SHP77 (cell line): ENCODE data around the gene REEP1.

ENCODE experiments used
- DNase-seq, 2 experiments: peaks; one replicate each; lab custom pipeline; 2025; lab: John Stamatoyannopoulos, UW

Gene REEP1

DNA sequence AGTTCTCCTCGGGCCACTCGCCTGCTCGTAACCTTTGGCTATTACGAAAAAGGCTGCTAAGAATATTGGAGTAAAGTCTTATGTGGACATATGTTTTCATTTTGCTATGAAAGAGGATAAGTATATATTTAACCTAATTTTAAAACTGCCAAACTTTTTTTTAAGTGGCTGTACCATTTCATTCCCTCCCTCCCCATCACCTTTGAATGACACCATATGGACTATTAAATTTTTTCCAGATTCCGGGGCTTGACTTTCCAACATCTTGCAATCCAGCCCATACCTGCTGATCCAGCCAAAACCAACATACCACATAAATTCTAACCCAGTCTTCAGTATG, 31.5 kb downstream of the REEP1 start:
- DNase-seq = no peak

DNA sequence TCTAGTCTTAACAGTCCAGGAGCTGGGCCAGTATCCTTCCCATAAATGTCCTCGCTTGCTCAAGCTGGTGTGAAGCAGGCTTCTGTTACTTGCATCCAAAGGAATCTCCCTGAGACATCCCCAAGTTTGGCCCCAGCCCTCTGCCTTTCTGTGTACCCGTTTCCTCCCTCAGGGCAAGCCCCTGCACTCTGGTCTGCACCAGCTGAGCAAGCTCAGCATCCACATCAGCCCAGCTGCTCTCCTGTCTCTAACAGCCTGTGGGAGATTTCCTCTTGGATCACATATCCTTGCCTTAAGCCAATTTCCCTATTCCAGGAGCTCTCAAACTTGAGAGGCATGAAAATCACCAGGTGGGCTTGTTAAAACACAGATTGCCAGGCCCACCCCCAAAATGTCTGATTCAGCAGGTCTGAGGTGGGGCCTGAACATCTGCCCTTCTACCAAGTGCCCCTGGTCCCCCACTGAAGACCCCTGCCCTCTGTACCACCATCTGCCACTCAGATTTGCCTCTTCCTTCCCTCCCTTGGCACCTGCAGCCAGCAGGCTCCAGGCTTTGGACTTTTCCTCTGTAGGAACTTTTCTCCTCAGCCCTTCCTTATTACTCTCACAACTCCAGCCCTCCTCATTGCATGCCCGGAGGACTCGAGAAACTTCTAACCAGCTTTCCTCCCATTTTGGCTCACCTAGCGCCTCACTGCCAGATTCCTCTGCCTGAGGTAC, 32.1 kb downstream of the REEP1 start:
- no peak for DNase-seq

DNA sequence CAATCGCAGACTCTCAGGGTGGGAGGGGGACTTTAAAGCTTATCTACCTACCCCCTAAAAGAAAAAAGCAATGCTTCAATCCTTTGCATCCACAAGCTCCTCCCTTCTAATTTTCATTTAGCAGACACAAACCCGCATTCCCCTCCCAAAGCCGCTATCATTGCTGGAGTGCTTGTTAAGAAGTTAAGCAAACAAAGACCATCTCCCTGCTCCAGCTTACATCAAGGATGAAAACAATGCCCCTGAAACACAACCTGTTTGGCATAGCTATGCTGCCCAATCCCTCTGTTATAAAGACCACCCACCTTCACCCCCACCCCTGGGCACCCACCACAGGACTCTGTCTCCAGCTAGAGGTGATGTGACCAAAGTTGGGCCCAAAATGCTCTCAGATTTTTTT, 33.0 kb downstream of the REEP1 start:
- DNase-seq = no peak

DNA sequence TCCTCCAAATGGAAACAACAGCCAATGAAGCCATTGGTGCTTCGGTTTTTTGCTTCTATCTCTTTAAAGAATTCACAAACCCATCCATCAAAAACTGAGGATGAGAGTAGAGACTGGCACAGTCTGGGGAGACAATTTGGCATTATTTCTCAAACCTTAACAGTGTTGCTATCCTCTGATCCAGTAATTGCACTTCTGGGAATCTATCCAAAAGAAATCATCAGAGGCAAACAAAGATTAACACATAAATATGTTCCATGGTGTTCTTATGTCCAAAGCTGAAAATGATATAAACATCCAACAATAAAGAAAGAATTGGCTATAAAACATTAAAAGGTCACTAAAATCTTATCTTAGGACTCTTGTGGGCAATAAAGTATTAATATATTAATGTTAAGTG, 35.1 kb downstream of the REEP1 start:
- DNase-seq = no peak

DNA sequence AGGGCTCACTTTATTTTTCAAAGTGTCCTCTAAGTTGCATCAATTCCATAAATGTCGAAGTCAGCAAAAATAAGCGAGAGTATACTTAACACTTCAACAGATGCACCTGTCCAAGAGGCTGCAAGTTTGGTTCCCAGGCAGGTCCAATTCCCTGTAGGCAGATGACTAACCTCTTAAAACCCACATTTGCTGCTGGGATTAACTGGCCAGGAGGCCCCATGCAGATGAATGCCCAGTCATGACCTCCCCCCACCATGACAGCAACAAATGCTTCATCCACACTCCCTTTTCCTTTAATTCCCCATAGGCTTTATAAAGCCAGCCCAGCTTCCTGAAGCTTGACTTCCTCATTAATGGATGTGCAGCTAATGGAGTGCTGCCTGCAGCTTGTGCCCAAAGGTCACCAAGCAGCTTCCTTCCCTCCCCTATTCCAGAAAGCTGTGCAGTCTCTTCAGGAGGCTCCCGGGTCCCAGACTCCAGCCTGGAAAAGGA, 35.7 kb downstream of the REEP1 start:
- DNase-seq = no peak

DNA sequence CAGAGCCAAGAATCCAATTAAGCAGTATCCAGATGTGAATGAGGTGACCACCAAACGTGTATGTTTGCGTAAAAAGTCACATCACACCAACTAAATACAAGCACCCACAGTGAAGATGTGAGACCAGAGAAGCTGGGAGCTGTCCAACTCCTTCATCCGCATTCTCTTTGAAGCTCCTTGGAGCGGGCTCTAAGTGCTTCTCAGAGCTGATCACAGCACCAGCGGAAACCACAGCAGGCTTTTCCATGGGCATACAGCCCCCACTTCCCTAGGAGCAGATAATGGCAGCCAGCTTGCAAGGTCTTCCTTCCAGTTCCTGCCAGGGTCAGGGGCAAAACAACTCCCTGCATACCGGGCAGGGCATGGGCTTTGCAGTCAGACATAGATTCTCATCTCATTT, 36.4 kb downstream of the REEP1 start:
- no peak for DNase-seq

DNA sequence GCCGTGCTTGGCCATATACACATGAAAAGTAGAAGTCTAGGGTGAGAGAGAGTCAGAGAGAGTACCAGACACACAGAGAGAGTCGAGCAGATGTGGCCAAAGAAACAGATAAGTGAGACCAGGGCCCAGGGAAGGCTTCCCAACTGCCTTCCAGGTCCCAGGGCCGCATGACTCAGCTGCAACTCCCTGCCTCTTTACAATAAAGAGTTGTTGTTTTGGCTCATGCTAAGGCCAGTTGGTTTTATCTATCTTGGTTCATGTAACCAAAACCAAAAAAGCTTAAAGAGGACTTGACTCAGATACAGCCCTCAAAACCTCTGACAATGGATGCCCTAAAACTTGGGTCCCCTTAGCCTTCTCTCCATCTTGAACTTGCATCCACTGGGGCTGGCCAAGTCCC, 36.9 kb downstream of the REEP1 start:
- DNase-seq = no peak

DNA sequence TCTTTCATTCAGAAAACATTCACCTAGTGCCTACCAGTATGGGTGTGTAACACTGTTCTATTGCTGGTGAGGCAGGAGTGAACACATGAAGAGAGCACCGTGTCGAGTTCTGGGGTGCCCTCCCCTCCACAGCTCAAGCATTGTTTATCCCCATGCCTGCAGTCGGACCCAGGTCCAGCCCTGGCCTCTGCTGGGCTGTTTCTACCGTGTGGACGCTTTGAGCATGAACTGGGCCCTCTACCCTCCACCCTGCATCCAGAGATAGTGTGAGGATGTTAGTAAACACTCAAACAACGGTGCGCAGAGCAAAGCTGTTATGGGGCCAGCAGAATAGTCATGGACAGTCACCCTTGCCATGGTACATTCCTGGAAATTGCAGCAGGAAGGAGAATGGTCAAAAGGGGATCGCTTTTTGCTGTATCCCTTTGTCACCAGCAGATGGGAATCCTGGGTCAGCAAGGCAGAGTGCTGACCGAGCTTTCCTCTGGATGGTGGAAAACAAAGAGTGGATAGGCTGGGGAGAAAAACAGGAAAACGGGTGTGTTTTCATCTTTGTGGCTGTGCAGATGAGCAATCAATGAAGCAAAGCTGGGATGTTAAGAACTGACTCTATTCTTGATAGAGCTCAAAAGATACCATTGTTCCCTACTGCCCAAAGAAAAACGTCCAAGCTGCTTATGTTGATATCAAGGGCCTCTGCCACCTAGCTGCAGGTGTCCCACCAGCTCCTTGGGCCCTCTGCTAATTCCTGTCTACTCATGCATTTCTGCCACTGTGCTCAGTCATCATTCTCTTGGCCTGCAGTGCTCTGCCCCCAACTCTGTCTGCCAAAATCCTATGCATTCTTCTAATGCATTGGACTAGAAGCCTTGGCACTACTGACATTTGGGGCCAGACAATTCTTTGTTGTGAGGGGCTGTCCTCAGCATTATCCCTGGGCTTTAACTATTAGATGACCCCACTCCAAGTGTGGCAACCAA, 38.7 kb downstream of the REEP1 start:
- peak in 1 of 2 experiments; percentile 16 for DNase-seq

DNA sequence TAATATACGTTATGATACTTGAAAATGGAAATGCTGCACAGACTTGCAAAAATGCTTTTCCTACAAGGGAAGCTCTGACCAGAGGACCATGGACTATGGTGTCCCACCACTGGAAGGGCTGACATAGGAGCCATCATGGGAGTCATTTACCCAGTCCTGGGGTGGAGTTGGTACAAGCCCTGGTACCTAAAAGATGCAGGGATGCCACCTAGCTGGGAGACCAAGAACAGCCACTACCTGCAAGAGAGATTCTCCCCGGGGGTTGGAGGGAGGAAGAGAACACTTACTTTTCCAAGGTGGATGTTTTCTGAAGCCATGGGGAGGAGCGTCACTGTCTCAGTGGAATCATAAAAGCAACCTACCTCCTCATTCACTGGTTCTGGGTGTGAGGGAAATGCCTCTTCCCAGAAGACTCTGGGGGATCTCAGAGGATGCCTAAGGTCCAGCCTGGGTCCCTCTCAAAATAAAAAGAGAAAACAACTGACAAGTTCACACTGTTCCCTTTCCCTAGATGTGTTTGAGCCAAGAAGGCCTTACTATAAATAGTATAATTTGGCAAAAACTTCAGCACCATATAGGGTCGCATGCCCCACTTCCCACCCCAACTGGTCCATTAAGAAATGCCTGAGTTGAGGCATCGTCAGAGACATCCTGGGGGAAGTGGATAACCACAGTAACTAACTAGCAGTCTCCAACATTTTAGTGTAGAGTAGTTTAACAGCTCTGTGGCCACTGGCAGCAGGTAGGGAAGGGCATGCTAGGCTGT, 39.9 kb downstream of the REEP1 start:
- no peak for DNase-seq

DNA sequence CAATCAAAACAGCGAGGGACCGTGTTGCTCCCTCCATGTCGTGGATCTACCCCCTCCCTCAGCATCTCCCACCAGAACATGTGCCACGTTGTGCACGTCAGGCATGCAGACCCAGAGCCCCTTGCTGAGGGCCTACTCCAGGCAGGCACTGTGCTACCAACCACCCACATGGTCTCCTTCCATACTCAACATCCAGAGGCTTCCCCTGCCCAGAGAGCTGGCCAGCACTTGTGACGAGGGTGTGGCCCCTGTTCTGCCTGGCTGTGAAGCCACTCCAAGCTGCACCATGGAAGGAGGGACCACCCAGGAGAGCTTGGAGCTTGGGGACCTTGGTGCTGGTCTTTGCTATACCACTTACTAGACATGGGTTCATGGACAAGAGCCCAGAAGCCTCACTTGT, 40.5 kb downstream of the REEP1 start:
- DNase-seq = no peak

DNA sequence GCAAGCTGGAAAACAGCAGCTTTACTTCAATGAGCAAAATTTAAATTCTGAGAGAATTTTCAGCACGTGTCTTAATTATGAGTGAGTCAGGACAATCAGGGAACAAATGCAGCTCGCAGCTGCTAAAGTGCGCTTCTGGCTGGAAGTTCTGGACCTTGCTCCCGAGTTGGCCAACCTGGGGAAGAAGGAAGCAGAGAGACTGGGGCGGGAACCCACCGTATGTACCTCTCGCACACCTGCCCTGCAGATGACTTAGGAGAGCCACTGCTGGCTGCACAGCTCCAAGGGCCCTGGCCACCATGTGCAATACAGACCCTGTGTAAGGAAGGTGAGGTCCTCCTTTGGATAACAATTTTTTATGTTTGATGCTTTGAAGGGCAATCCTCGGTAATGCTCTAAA, 42.4 kb downstream of the REEP1 start:
- DNase-seq = no peak

DNA sequence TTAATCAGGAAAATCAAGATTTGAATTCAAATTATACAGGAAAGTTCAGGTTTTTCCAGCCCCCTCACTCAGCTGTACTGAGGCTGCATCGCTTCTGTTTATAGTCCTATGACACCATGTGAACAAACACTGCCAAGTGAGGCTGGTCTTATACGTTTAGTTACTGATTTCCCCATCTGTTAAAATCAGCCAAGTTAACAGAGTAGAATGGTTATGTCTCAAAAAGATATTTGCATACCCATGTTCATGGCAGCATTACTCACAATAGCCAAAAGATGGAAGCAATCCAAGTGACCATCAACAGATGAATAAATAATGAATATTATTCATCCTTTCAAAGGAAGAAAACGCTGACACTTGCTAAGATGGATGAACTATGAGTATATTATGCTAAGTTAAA, 43.8 kb downstream of the REEP1 start:
- no peak for DNase-seq

DNA sequence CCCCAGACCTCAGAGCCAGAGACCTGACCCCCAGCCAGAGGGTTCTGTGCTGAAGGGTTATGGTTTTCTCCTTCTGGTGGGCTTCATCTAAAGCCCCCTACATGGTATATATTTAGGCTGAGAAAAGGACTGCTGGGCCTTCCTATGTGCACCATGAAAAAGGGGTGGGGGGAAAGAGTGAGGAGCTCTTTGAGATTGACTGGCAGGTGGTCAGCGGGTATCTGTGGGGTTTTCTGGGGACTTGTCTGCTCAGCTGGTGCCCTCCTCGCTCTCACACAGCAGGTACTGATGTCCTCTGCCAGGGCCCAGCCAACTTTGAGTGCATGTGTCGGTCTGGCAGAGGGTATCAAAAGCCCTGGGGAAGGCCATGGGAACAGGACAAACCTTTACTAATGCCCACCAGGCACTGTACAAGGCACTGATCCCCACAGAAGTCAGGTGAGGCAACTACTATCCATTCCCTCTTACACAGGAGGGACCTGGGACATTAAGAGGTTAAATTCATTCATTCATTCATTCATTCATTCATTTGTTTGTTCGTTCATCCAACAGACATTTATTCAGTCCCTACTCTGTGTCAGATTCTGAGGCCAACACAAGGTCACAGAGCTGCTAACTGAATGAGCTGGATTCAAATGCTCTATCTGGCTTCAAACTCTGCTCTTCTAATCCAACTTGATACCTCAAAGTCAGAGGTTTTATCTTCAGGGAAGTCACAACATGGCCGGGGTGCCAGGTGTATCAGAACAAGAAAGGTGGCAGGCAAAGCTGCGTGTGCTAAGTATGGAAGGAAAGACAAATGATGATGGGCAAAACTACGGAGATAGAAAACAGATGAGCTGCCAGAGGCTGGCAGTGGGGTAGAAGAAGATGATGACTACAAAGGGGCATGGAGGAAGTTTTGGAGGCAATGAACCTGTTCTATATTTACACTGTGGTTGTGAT, 44.6 kb downstream of the REEP1 start:
- no peak for DNase-seq

DNA sequence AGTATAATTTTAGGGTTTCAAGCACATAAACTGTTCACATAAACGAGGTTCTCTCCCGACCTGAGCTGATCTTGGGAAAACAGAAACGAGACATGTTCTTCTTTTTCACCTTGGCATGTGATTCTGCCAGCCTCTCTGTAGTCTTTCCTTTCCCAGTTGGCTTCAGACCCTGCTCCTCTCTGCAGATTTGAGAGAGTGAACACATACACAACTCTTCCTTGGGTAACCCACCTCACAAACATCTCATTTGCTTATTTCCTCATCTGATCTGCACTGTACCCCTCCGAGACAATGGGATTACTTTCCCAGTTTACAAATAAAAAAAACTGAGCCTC, 46.1 kb downstream of the REEP1 start:
- DNase-seq = no peak

DNA sequence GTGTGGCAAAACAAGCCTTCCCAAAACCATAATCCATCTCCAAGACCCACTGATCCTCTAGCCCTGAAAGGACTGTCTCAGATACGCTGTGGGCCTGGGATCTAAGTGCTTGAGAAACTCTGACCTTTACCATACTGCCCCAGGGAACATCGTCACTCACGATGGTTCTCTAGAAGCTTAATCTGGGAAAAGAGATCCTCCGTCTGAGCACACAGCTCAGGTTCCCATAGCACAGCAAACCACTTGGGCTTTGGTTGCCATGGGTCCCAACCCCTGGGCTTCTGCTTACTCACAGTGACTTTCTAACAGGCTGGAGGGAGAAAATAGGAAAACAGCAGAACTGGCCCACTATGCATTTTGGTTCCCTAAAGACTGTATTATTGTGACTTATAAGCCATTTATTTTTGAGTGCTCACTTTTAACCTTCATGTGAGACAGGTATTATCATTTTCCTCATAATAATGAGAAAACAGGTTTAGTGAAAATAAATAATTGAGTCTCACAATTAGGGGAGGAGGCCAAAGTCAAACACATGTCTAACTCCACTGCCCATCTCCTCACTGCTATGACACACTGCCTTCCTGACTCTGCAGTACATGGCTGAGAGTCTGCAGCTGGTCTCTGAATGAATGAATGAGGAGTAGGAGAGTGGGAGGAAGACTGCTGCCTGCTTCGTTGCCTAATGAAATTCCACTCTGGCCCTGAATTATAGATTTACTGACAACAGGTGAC, 46.7 kb downstream of the REEP1 start:
- no peak for DNase-seq

DNA sequence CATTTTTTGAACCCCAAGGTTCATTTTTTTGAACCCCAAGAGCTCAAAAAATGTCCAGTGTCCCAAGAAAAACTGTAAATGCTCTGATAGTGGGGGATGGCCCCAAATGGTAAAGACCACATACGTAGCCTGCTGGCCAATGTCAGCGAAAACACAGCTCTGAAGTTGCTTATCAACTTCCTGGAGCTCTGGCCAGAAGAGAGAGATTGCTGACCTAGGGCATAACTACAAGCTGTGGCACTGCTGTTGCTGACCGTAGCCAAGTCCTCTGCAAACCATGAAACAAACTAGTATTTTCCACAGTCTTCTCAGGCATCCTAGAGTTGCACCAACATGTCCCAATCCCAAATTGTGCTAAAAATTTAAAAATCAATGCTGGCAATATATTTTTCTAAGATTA, 50.9 kb downstream of the REEP1 start:
- no peak for DNase-seq

DNA sequence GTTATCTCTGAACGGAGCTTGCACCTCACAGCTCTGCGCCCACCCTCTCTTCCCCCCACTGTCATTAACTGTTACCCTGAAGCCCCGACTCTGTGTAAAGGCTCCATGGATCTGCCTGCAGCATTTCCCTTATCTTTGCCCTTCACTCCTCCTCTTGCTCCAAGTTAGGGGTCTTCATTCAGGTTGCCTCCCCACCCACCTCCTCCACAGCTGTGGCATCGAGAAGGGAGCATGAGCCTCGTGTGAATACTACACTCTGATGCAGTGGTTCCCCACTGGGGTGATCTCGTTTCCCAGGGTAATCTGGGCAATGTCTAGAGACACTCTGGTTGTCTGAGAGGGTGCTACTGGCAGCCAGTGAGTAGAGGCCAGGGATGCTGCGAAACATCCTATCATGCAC, 51.4 kb downstream of the REEP1 start:
- DNase-seq = no peak

DNA sequence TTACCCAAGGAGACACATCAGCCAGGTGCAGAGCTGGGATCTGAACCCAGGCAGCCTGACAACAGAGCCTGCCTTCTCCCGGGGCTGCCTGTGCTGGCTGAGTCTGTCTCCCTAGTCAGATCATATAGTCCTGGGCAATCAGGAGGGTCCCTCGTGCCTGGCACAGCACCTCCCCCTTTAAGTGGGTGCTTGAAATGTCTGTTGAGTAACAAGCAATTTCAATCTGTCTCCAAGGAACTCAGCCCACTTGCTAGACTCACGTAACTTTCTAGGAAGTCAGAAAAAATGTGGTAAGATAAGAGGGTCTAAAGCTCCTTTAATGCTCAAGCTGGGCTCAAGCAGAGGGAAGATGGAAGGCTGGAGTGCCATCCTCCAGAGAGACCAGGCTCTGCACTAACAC, 51.9 kb downstream of the REEP1 start:
- no peak for DNase-seq

DNA sequence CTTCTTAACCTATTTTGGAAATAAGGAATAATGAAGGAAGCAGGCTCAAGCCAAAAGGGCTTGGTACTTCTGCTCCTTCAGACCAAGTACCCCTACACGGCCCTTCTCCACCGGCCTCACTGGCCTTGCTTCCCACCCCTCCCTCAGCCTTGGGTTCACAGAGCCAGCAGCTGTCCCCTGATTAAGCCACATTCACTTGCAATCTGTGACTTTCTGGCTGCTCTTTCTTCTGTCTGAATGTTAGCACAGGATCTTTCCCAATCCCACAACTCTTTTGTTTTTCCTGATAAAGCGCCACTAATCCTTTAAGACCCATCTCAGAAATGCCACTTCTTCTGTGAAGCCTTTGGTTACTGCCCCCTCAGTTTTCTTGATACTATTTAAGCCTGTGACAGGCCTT, 52.4 kb downstream of the REEP1 start:
- no peak for DNase-seq

DNA sequence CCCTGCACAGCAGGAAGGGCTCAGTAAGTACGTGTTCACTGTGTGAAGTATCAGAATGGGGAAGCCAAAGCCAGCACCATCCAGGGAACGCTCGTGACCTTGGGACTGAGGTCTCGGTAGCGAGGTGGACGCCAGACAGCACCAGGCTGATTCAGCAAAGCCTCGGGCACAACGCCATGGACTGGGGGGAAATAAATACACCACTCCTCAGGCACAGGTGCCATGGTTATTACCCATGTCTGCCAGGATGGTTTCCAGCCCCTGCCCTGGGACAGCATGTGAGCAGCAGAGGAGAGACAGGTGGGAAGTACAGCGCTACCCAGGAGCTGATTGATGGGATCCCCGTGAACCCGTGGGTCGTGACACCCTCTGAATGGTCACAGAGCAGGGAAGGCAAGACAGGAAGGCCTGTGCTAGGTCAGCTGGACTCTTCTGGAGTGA, 53.0 kb downstream of the REEP1 start:
- no peak for DNase-seq
